Measurements from ENCODE around the gene SLCO1B3.

The SLCO1B3 gene

DNA sequence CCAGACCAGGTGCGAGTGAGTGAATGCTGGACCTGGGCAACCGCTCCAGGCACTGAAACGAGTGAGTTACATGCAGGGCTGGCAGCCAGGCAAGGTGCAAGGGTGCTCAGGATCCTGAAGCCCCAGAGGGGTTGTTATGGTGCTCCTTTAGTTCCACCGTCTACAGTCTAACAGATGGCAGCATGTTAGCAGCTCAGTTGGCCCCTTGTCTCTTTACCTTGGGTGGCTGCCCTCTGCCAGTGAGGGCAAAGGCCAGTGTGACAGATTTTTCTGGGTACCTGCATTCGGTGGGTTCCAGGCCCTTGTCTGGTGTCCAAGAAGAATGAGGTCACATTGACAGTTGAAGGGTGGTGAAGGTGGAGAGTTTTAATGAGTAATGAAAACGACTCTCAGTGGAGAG is 106.8 kb downstream of the SLCO1B3 start:
- no peak for DNase-seq

DNA sequence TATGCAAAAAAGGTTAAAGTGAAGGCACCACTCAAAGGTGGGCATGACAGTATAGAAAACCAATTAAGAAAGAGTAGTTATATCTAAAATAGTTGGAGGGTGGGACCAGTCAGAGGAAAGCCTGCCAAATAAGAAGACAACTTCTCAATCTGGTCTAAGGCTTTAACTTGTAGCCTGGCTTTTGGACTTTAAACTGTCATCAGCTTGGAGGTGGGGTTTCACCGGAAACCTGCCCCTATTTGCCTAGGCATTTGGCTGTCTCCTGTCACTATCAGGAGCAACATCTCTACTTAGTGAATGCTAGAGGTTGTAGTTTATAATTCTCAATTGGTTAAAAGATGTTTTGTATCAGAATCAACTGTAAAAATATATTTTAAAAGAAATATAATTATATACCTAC is 107.3 kb downstream of the SLCO1B3 start:
- DNase-seq, result no peak

DNA sequence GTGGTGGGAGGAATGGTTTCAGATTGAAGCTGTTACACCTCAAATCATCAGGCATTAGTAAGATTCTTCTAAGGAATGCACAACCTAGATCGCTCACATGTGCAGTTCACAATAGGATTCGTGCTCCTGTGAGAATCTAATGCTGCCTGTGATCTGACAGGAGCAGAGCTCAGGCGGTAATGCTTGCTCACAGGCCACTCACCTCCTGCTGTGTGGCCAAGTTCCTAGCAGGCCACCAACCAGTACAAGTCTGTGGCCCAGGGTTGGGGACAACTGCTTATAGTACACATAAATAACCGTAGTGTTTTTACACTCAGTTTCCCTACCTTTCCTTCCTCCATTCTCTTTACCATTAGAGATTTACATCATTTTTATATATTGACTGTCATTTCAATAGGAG is 121.4 kb downstream of the SLCO1B3 start:
- DNase-seq, result no peak

DNA sequence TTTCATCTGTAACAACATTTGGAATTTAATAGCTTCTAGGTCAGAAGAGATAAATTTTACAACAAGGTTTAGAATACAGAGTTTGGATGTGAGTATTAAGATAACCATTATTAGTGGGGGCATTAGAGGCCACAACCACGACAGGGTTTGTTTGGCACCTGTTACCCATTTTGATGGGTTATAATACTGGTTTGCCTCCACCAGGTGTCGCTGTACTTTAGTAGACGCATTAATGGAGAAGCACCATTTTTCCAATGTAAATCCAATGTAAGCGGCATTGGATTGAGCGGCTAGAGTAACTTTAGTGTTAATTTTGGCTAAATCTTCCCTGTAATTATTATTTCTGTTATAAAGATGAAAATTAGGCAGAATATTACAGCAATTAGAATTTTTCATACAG is 136.2 kb downstream of the SLCO1B3 start:
- peak in 1 of 2 donors; percentile 6 for DNase-seq

DNA sequence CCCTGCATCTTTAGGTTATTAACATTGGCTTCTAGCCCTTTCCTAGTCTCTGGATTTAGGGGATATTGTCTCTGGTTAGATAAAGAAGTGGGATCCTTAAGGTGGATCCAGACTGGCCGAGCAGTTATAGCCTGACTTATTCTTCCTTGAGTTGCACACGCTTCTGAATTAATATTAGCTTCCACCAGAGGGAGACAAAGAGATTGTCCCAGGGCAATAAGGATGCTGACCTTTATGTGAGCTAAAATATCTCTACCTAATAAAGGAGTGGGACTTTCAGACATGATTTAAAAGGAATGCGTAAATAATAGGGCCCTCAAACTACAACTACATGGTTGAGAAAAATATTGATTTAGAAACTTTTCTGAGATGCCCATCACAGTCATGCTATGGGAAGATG is 139.7 kb downstream of the SLCO1B3 start:
- DNase-seq, result peak in 1 of 2 donors; percentile 6

DNA sequence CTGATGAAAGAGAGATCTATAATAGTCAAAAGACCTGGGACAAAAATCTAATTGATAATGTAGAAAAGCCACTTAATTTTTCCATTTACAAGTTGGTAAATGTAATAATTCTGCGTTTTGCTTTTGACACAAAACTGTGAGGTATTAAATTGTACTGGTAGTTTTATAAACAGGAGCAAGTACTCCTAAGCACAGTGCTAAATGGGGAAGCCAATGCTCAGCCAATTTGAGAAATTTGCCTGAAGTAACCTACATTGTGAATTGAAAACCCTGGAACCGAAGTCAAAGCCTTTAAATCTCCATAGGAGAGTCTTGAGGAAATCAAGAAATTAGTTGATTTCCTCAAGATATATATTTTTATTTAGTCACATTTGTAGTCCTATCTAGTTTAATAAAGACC is 152.8 kb downstream of the SLCO1B3 start:
- no peak for DNase-seq

DNA sequence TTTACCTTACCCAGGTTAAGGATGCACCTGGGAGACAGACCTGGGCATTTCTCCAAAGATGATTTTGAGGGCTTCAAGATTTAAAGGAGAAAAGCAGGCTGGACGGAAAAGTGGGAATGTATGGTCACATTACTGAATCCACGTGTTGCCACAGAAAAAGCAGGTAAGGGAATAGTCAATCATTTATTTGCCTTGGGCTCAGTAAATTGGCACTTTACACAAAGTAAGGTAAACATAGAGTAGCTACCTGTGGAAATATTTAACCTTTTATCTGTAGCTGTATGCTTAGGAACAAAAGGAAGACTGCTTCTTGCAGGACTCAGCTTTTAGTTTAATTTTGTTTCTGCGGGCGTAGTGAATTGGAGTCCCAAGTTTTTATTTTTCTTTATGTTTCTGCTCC is 153.3 kb downstream of the SLCO1B3 start:
- no peak for DNase-seq
